Epithelial cell of esophagus (primary cell): ENCODE data around the gene CHCHD3.

Source experiments
- DNase-seq: peaks from one replicate; pipeline ENCODE4 v3.0.0; 2010; ENCODE audit warnings: low read depth
- H3K4me3 ChIP-seq: 2 replicates; pipeline ENCODE4 v1.5.1; 2011; ENCODE audit warnings: mild to moderate bottlenecking, low read length, control low read depth
- CTCF ChIP-seq: IDR thresholded peaks from 2 replicates; pipeline ENCODE4 v1.5.1; 2011; ENCODE audit warnings: low read depth, mild to moderate bottlenecking, low read length, control low read depth, inconsistent platforms; ENCODE audit not compliant: insufficient read depth; ENCODE audit errors: missing control alignments

Gene CHCHD3

GRCh38 chr7:132825222-132825621 is 256.7 kb downstream of the CHCHD3 start:
- TF ChIP-seq CTCF = no peak
- no peak for DNase-seq

GRCh38 chr7:132819648-132820047 is 262.2 kb downstream of the CHCHD3 start:
- H3K4me3 ChIP-seq = no peak overlapping the region
- DNase-seq = no peak
- no peak for TF ChIP-seq CTCF

More at GRCh38 chr7:132825222-132825621, 256.7 kb downstream of the CHCHD3 start:
- no peak overlapping the region for H3K4me3 ChIP-seq

GRCh38 chr7:132817949-132818348 is 263.9 kb downstream of the CHCHD3 start:
- TF ChIP-seq CTCF = no peak
- DNase-seq = no peak
- H3K4me3 ChIP-seq = no peak overlapping the region

- no peak overlapping the region for H3K4me3 ChIP-seq
- peak; percentile 11 for DNase-seq
- TF ChIP-seq CTCF = no peak
Observed at GRCh38 chr7:132815696-132816311, 266.1 kb downstream of the CHCHD3 start.

GRCh38 chr7:132815130-132815529 is 266.8 kb downstream of the CHCHD3 start:
- no peak for TF ChIP-seq CTCF
- no peak overlapping the region for H3K4me3 ChIP-seq
- DNase-seq = no peak

- DNase-seq = no peak
- no peak overlapping the region for H3K4me3 ChIP-seq
- no peak for TF ChIP-seq CTCF
Observed at GRCh38 chr7:132810561-132810960, 271.3 kb downstream of the CHCHD3 start.

GRCh38 chr7:132806834-132807233 is 275.1 kb downstream of the CHCHD3 start:
- DNase-seq = no peak
- H3K4me3 ChIP-seq = no peak overlapping the region
- no peak for TF ChIP-seq CTCF
